Panc1 (cell line): Measurements from ENCODE around the gene GLI3. TPM values are rescaled to one million over a fixed set of nuclear protein-coding genes. Genes with fewer than 3 reads are reported as not detected.

Experiments
- ATAC-seq: fragments of 200-7000 bp; cut with Tn5 transposase; 2 replicates; pipeline ENCODE4 v1.9.1; 2020; ENCODE audit warnings: mild to moderate bottlenecking, moderate library complexity
- BruUV-seq: library from RNA; stranded (reverse); fragments of 400-500 nt; replicated peaks from 2 replicates; lab custom pipeline; 2021; lab: Mats Ljungman, UMichigan
- CTCF ChIA-PET: fragments of 300-600 bp; sonication (Branson Sonifier 250); formaldehyde crosslinking; loops from one replicate; lab custom pipeline; 2022; ENCODE audit warnings: antibody characterized with exemption; lab: Charles Lee
- POLR2A ChIA-PET: fragments of 300-600 bp; sonication (Branson Sonifier 250); formaldehyde crosslinking; loops from one replicate; lab custom pipeline; 2022; ENCODE audit warnings: antibody characterized with exemption; lab: Charles Lee
- DNase-seq: peaks from one replicate; pipeline ENCODE4 v3.0.0-alpha.2; 2010; ENCODE audit warnings: low read depth, low spot score
- H3K27ac ChIP-seq: 2 replicates; pipeline ENCODE4 v1.5.1; 2011; ENCODE audit warnings: mild to moderate bottlenecking, low read length, inconsistent platforms
- H3K27me3 ChIP-seq: fragments of 200-500 bp; sonication (Bioruptor generic); 2 replicates; pipeline ENCODE4 v1.6.0; 2014; ENCODE audit warnings: low read length, inconsistent platforms; ENCODE audit not compliant: control insufficient read depth, insufficient read depth
- H3K36me3 ChIP-seq: fragments of 200-500 bp; sonication (Bioruptor generic); 2 replicates; pipeline ENCODE4 v1.5.1; 2014; ENCODE audit warnings: inconsistent platforms, mild to moderate bottlenecking, low read length, moderate library complexity; ENCODE audit not compliant: control insufficient read depth, insufficient read depth
- H3K4me1 ChIP-seq: 2 replicates; pipeline ENCODE4 v1.5.1; 2011; ENCODE audit warnings: inconsistent platforms, mild to moderate bottlenecking, low read length, moderate library complexity; ENCODE audit not compliant: control insufficient read depth, insufficient read depth
- H3K4me3 ChIP-seq, 2 experiments: 2 replicates each; pipeline ENCODE4 v1.5.1; 2011 to 2012; ENCODE audit warnings: low read depth in 2 of 2, low read length in 2 of 2, mild to moderate bottlenecking in 2 of 2, inconsistent platforms in 1 of 2, moderate library complexity in 1 of 2
- H3K9me3 ChIP-seq: fragments of 200-500 bp; sonication (Bioruptor generic); 2 replicates; pipeline ENCODE4 v1.5.1; 2014; ENCODE audit warnings: low read depth, mild to moderate bottlenecking, inconsistent platforms, low read length, moderate library complexity; ENCODE audit not compliant: control insufficient read depth, insufficient read depth
- CTCF ChIP-seq: fragments of 450-650 bp; IDR thresholded peaks from 2 replicates; pipeline ENCODE4 v1.5.1; 2017; ENCODE audit warnings: mild to moderate bottlenecking
- POLR2AphosphoS5 ChIP-seq: IDR thresholded peaks from 2 replicates; pipeline ENCODE4 v1.6.1; 2012; ENCODE audit warnings: mild to moderate bottlenecking, low read depth, low read length, moderate library complexity
- REST ChIP-seq, 2 experiments: IDR thresholded peaks; 2 replicates each; pipeline ENCODE4 v1.6.1; 2011 to 2012; ENCODE audit warnings: low read depth in 2 of 2, control low read depth in 1 of 2, low read length in 1 of 2, mild to moderate bottlenecking in 1 of 2, moderate library complexity in 1 of 2; ENCODE audit not compliant: insufficient read depth in 1 of 2
- SIN3A ChIP-seq: IDR thresholded peaks from 2 replicates; pipeline ENCODE4 v1.6.1; 2012; ENCODE audit warnings: low read depth, mild to moderate bottlenecking, low read length, moderate library complexity, borderline replicate concordance; ENCODE audit not compliant: insufficient read depth
- TCF7L2 ChIP-seq: IDR thresholded peaks from 2 replicates; pipeline ENCODE4 v1.6.1; 2011; ENCODE audit warnings: mild to moderate bottlenecking, low read depth, low read length, inconsistent platforms
- in situ Hi-C: cut with HindIII; loops from 2 replicates; pipeline ENCODE4 v1.10.0; 2016; ENCODE audit warnings: low sequenced_read_pairs, low pct_unique_long_range_greater_than_20kb
- intact Hi-C: fragments of 100-400 bp; cut with micrococcal nuclease; formaldehyde crosslinking; loops from one replicate; pipeline ENCODE4 v1.10.0; 2022; ENCODE audit not compliant: unreplicated experiment
- total RNA-seq: library from RNA; stranded (reverse); gene quantifications from one replicate; pipeline ENCODE4 v1.2.1, GENCODE V29; 2021; ENCODE audit not compliant: unreplicated experiment

GLI3 gene
- total RNA-seq, 1 experiment from 2014 or later, result 3.7 TPM

- Histone ChIP-seq H3K36me3 (no peaks in the 10 kb centered on the region), H3K4me1 (no peaks in the 10 kb centered on the region), H3K4me3 (no peak overlapping the region), H3K9me3 (no peaks in the 10 kb centered on the region), H3K27ac (no peak overlapping the region), H3K27me3 (no peaks in the 10 kb centered on the region)
- DNase-seq (no peak), ATAC-seq (no peak)
- BruUV-seq, result no TSS peak
- in situ Hi-C loops, result no loop called here
- ChIA-PET CTCF (no interaction called here), POLR2A (no interaction called here)
- TF ChIP-seq CTCF, result no peak
- no peak for TF ChIP-seq POLR2AphosphoS5
- TF ChIP-seq SIN3A, result no peak
- no peak for TF ChIP-seq REST (IDR thresholded peaks at IDR 0.05; ENCODE audit: insufficient read depth in 1 of 2, low read depth in 2 of 2, low read length in 1 of 2)
- TF ChIP-seq TCF7L2, result no peak
- intact Hi-C loops, result loop anchor here (10.0 kb wide), 2 partner anchors 725 to 875 kb away; no protein-coding TSS in a partner anchor
Observed at GRCh38 chr7:41969561-41970105, 267.4 kb downstream of the GLI3 start.

GRCh38 chr7:41967156-41967555 is 269.9 kb downstream of the GLI3 start:
- BruUV-seq, result no TSS peak

More at GRCh38 chr7:41967156-41967555, 269.9 kb downstream of the GLI3 start:
- H3K9me3 ChIP-seq, result no peaks in the 10 kb centered on the region
- in situ Hi-C loops (no loop called here), intact Hi-C loops (no loop called here)
- TF ChIP-seq SIN3A, result no peak
- no peak for TF ChIP-seq REST (IDR thresholded peaks at IDR 0.05; ENCODE audit: insufficient read depth in 1 of 2, low read depth in 2 of 2, low read length in 1 of 2)
- no peak for TF ChIP-seq POLR2AphosphoS5
- no peak for TF ChIP-seq TCF7L2
- no peak for TF ChIP-seq CTCF
- no peak for DNase-seq
- no peak for ATAC-seq
- no peak overlapping the region for H3K27ac ChIP-seq
- no peak overlapping the region for H3K4me3 ChIP-seq
- CTCF ChIA-PET, result interaction anchor here (0.6 kb wide), 1 partner anchor 27 kb away, joined by 3 read pairs; no protein-coding TSS in a partner anchor
- POLR2A ChIA-PET, result interaction anchor here (0.5 kb wide), 1 partner anchor 1615 kb away, joined by 5 read pairs; no protein-coding TSS in a partner anchor
- no peaks in the 10 kb centered on the region for H3K27me3 ChIP-seq
- no peaks in the 10 kb centered on the region for H3K4me1 ChIP-seq
- no peaks in the 10 kb centered on the region for H3K36me3 ChIP-seq
